GM12874 (cell line): Measurements from ENCODE around the gene PPP1CB.

Experiments used
- CTCF ChIP-seq: IDR thresholded peaks from 2 replicates; pipeline ENCODE4 v1.5.1; 2011; ENCODE audit warnings: low read depth, mild to moderate bottlenecking, control low read depth, low read length, moderate library complexity; ENCODE audit not compliant: insufficient read depth

Gene PPP1CB

GRCh38 chr2:28751956-28752630 lies 463 bp downstream of the PPP1CB start:
- TF ChIP-seq CTCF, result no peak

DNA sequence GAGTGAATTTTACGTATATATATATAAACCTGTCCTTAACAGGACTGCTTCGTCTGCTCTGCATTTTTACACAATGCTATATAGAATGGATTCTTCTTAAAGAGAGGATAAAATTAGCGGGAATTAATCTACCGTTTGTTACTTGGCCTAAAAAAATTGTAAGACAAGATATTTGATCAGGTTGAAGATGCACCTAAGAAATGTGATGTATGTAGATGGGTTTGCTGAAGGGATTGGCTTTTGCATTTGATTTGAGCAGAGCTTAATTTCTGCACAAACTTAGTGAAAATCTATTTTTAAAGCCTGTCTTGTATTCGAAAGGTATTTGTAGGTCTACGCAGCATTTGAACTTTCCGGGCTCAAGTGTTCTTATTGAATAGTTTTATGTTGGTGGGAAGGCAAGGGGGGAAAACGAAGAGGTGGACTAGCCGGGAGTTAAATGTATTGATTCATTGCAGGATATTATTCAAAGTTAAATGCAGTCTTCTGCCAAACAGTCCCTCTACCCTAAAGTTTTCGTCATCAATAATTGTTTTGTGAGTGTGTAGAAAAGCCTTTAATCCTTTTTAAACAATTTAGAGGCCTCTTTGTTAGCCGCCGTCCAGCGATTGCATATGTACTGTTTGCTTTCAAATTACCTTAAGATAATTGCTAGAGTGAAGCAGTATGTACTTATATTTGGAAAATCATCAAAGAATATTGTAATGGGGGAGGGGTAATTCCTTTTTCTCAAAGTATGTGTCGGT lies 1.2 kb downstream of the PPP1CB start:
- TF ChIP-seq CTCF, result no peak

DNA sequence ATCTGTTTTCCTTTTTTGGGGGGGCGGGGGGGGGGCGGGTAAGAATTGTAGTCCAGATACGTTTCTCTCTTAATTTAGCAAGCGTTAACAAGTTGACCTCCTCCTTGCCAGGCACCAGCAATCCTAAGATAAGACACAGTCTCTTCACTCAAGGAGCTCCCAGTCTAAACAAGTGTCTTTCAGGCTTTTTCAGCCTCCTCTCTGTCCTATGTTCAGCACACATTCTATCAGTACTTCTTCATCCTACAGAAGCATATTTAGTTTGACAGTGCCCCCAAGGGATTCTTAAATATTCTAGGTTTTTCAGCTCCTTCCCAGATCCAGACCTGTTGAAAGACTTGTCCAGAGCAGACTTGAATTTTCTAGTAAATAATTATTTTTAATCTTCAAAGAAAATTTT lies 2.7 kb downstream of the PPP1CB start:
- TF ChIP-seq CTCF, result no peak

- TF ChIP-seq CTCF, result no peak
These were observed 3.8 kb downstream of the PPP1CB start for GRCh38 chr2:28755421-28755820.

- no peak for TF ChIP-seq CTCF
These were observed 6.8 kb downstream of the PPP1CB start for GRCh38 chr2:28758459-28758858.

GRCh38 chr2:28761420-28761819 lies 9.8 kb downstream of the PPP1CB start:
- TF ChIP-seq CTCF, result no peak

GRCh38 chr2:28764909-28765711 lies 13.5 kb downstream of the PPP1CB start:
- no peak for TF ChIP-seq CTCF
